ENCODE data around the gene SRP54.

GRCh38 chr14:35052637-35053036, 69.8 kb downstream of the SRP54 start:
- TF ChIP-seq, protein P1, sequence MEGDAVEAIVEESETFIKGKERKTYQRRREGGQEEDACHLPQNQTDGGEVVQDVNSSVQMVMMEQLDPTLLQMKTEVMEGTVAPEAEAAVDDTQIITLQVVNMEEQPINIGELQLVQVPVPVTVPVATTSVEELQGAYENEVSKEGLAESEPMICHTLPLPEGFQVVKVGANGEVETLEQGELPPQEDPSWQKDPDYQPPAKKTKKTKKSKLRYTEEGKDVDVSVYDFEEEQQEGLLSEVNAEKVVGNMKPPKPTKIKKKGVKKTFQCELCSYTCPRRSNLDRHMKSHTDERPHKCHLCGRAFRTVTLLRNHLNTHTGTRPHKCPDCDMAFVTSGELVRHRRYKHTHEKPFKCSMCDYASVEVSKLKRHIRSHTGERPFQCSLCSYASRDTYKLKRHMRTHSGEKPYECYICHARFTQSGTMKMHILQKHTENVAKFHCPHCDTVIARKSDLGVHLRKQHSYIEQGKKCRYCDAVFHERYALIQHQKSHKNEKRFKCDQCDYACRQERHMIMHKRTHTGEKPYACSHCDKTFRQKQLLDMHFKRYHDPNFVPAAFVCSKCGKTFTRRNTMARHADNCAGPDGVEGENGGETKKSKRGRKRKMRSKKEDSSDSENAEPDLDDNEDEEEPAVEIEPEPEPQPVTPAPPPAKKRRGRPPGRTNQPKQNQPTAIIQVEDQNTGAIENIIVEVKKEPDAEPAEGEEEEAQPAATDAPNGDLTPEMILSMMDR (IDR thresholded peaks at IDR 0.05), result no peak
- TF ChIP-seq POLR2AphosphoS5 (IDR thresholded peaks at IDR 0.05), result no peak
- no peak for TF ChIP-seq POLR2A (IDR thresholded peaks at IDR 0.05)

Data from gastroesophageal sphincter (tissue), 3 donors.